NK-92 treated with Interleukin-12 subunit alpha and Interleukin-12 subunit beta, amount 100 ng/mL, for 24 hours (cell line): ENCODE data around the gene SESN2.
"Not testable (repeated sequence)": the region's sequence is repeated elsewhere in the genome, so short reads cannot be mapped to it uniquely, and the experiment has no call there.

ENCODE experiments used
- DNase-seq: peaks from one replicate; lab custom pipeline; 2025; lab: John Stamatoyannopoulos, UW

The SESN2 gene

DNA sequence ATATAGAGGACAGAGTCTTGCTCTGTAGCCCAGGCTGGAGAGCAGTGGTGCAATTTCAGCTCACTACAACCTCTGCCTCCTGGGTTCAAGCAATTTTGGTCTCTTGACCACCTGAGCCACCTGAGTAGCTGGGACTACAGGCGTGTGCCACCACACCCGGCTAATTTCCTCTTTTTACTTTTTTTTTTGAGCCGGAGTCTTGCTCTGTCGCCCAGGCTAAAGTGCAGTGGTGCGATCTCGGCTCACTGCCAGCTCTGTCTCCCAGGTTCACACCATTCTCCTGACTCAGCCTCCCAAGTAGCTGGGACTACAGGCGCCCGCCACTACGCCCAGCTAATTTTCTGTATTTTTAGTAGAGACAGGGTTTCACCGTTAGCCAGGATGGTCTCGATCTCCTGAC is 68.1 kb downstream of the SESN2 start:
- DNase-seq = not testable (repeated sequence)

DNA sequence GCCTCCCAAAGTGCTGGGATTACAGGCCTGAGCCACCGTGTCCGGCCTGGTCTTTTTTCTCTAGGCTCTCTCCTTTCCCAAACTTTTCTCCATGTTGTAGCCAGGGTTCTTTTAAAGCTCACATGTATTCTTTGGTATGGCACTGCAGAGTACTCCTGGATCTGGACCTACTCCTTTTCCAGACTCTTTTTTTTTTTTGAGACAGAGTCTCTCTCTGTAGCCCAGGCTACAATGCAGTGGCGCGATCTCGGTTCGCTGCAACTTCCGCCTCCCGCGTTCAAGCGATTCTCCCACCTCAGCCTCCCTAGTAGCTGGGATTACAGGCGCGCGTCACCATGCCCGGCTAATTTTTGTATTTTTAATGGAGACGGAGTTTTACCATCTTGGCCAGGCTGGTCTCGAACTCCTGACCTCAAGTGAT is 68.9 kb downstream of the SESN2 start:
- DNase-seq = no peak

DNA sequence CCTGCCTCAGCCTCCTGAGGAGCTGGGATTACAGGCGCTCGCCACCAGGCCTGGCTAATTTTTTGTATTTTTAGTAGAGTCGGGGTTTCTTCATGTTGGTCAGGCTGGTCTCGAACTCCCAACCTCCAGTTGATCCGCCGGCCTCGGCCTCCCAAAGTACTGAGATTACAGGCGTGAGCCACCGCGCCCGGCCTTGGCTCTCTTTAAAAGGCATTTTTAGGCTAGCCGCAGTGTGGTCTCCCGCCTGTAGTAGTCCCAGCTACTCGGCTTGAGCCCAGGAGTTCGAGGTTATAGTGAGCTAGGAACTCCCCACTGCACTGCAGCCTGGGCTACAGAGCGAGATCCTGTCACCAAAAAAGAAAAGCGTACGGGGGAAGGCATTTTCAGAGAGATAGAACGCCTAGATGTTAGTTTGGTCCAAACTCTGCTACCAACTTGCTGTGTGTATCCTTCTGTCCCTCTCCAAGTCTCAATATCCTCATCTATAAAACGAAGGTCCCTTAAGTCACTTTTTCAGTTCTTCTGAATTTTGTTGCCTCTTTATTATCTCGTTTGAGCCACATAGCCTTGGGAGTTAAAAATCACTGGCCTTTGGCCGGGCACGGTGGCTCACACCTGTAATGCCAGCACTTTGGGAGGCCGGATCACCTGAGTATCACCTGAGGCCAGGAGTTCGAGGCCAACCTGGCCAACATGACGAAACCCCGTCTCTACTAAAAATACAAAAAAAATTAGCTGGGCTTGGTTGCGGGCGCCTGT is 70.3 kb downstream of the SESN2 start:
- peak; percentile 28 for DNase-seq
